Immature natural killer cell (primary cell): ENCODE measurements around the gene L3MBTL1. TPM values are rescaled to one million over a fixed set of nuclear protein-coding genes. Genes with fewer than 3 reads are reported as not detected.

Experiments
- DNase-seq, 3 donors: peaks; one replicate each; pipeline ENCODE4 v3.0.0; 2022; ENCODE audit warnings: mixed read lengths in 1 of 3
- H3K27ac Mint-ChIP-seq, 6 donors: one replicate each; pipeline ENCODE4 v1.8.0; 2020; ENCODE audit warnings: mixed read lengths in 6 of 6, mild to moderate bottlenecking in 5 of 6, inconsistent platforms in 4 of 6, moderate library complexity in 3 of 6
- H3K27me3 Mint-ChIP-seq, 3 donors: one replicate each; pipeline ENCODE4 v1.8.0; 2020 to 2021; ENCODE audit warnings: low read depth in 3 of 3, mild to moderate bottlenecking in 3 of 3, mixed read lengths in 3 of 3, moderate library complexity in 3 of 3, inconsistent platforms in 1 of 3
- H3K36me3 Mint-ChIP-seq, 3 donors: one replicate each; pipeline ENCODE4 v1.8.0; 2020; ENCODE audit warnings: mixed read lengths in 3 of 3, inconsistent platforms in 2 of 3, mild to moderate bottlenecking in 2 of 3
- H3K4me1 Mint-ChIP-seq, 2 donors: one replicate each; pipeline ENCODE4 v1.8.0; 2020; ENCODE audit warnings: inconsistent platforms in 2 of 2, mild to moderate bottlenecking in 2 of 2, mixed read lengths in 2 of 2, moderate library complexity in 1 of 2
- H3K4me3 Mint-ChIP-seq, 5 donors: one replicate each; pipeline ENCODE4 v1.8.0; 2020; ENCODE audit warnings: mild to moderate bottlenecking in 5 of 5, mixed read lengths in 5 of 5, inconsistent platforms in 3 of 5, moderate library complexity in 3 of 5
- H3K9me3 Mint-ChIP-seq, 6 donors: one replicate each; pipeline ENCODE4 v1.8.0; 2020; ENCODE audit warnings: mild to moderate bottlenecking in 6 of 6, mixed read lengths in 6 of 6, inconsistent platforms in 4 of 6, moderate library complexity in 3 of 6
- polyA plus RNA-seq, 3 donors: library from polyadenylated mRNA; unstranded; fragments of 300-500 nt; fragmentation: Illumina TruSeq; gene quantifications; one replicate each; pipeline ENCODE4 v1.2.3, GENCODE V29; 2021

L3MBTL1 gene
- polyA plus RNA-seq, 3 donors from 2014 or later, result 0.91 to 1.8 TPM; not detected in 1

GRCh38 chr20:43533060-43533459 lies 25.6 kb downstream of the L3MBTL1 start:
- DNase-seq, result no peak
- Mint-ChIP-seq H3K4me3 (no peak overlapping the region), H3K27me3 (peaks cover 0 to 2% (median 0%) of the 10 kb centered on the region in 3 donors), H3K9me3 (no peaks in the 10 kb centered on the region), H3K36me3 (peaks cover 0 to 4% (median 0%) of the 10 kb centered on the region in 3 donors), H3K4me1 (peaks cover 0 to 2% of the 10 kb centered on the region in 2 donors), H3K27ac (no peak overlapping the region)

GRCh38 chr20:43534016-43534415 lies 26.5 kb downstream of the L3MBTL1 start:
- Mint-ChIP-seq H3K27ac (no peak overlapping the region), H3K4me1 (peaks cover 0 to 2% of the 10 kb centered on the region in 2 donors), H3K9me3 (no peaks in the 10 kb centered on the region), H3K27me3 (peaks cover 0 to 2% (median 0%) of the 10 kb centered on the region in 3 donors), H3K4me3 (no peak overlapping the region), H3K36me3 (peaks cover 0 to 4% (median 0%) of the 10 kb centered on the region in 3 donors)
- DNase-seq, result no peak

GRCh38 chr20:43534791-43535350 lies 27.4 kb downstream of the L3MBTL1 start:
- Mint-ChIP-seq H3K9me3 (no peaks in the 10 kb centered on the region), H3K4me1 (no peaks in the 10 kb centered on the region), H3K27ac (no peak overlapping the region), H3K36me3 (no peaks in the 10 kb centered on the region), H3K27me3 (peaks cover 0 to 2% (median 0%) of the 10 kb centered on the region in 3 donors), H3K4me3 (no peak overlapping the region)
- DNase-seq, result no peak

- Mint-ChIP-seq H3K4me3 (no peak overlapping the region), H3K27me3 (peaks cover 0 to 2% (median 0%) of the 10 kb centered on the region in 3 donors), H3K4me1 (no peaks in the 10 kb centered on the region), H3K27ac (no peak overlapping the region), H3K36me3 (no peaks in the 10 kb centered on the region), H3K9me3 (no peaks in the 10 kb centered on the region)
- no peak for DNase-seq
These were observed 28.0 kb downstream of the L3MBTL1 start for GRCh38 chr20:43535370-43536004.

- H3K27me3 Mint-ChIP-seq, result peaks cover 0 to 2% (median 0%) of the 10 kb centered on the region in 3 donors
- no peaks in the 10 kb centered on the region for H3K9me3 Mint-ChIP-seq
- no peak overlapping the region for H3K4me3 Mint-ChIP-seq
- no peaks in the 10 kb centered on the region for H3K36me3 Mint-ChIP-seq
- no peak for DNase-seq
- no peaks in the 10 kb centered on the region for H3K4me1 Mint-ChIP-seq
- no peak overlapping the region for H3K27ac Mint-ChIP-seq
These were observed 28.7 kb downstream of the L3MBTL1 start for GRCh38 chr20:43536041-43536816.

- no peak overlapping the region for H3K4me3 Mint-ChIP-seq
- DNase-seq, result no peak
These were observed 29.4 kb downstream of the L3MBTL1 start for GRCh38 chr20:43536817-43537440.

GRCh38 chr20:43537921-43538877 lies 30.7 kb downstream of the L3MBTL1 start:
- Mint-ChIP-seq H3K9me3 (no peaks in the 10 kb centered on the region), H3K36me3 (no peaks in the 10 kb centered on the region), H3K4me3 (no peak overlapping the region), H3K4me1 (no peaks in the 10 kb centered on the region), H3K27me3 (peaks cover 0 to 2% (median 2%) of the 10 kb centered on the region in 3 donors), H3K27ac (peak overlapping the region in 1 of 6 donors; percentile 58)
- peak; percentile 12 to 34 (median 27) for DNase-seq

More at GRCh38 chr20:43536817-43537440, 29.4 kb downstream of the L3MBTL1 start:
- no peaks in the 10 kb centered on the region for H3K4me1 Mint-ChIP-seq
- H3K9me3 Mint-ChIP-seq, result no peaks in the 10 kb centered on the region
- no peaks in the 10 kb centered on the region for H3K36me3 Mint-ChIP-seq
- H3K27me3 Mint-ChIP-seq, result peaks cover 0 to 2% (median 2%) of the 10 kb centered on the region in 3 donors
- H3K27ac Mint-ChIP-seq, result no peak overlapping the region

GRCh38 chr20:43538878-43539700 lies 31.6 kb downstream of the L3MBTL1 start:
- no peak for DNase-seq
- Mint-ChIP-seq H3K4me1 (no peaks in the 10 kb centered on the region), H3K27me3 (peaks cover 0 to 2% (median 0%) of the 10 kb centered on the region in 3 donors), H3K9me3 (no peaks in the 10 kb centered on the region), H3K36me3 (no peaks in the 10 kb centered on the region), H3K27ac (peak overlapping the region in 1 of 6 donors; percentile 58), H3K4me3 (no peak overlapping the region)

GRCh38 chr20:43539975-43540672 lies 32.6 kb downstream of the L3MBTL1 start:
- Mint-ChIP-seq H3K4me1 (no peaks in the 10 kb centered on the region), H3K9me3 (no peaks in the 10 kb centered on the region), H3K27ac (no peak overlapping the region), H3K4me3 (no peak overlapping the region), H3K27me3 (peaks cover 0 to 2% (median 0%) of the 10 kb centered on the region in 3 donors), H3K36me3 (no peaks in the 10 kb centered on the region)
- no peak for DNase-seq

- H3K4me1 Mint-ChIP-seq, result no peaks in the 10 kb centered on the region
- H3K27ac Mint-ChIP-seq, result no peak overlapping the region
- no peak overlapping the region for H3K4me3 Mint-ChIP-seq
- no peaks in the 10 kb centered on the region for H3K36me3 Mint-ChIP-seq
- DNase-seq, result no peak
- H3K27me3 Mint-ChIP-seq, result peaks cover 0 to 2% (median 0%) of the 10 kb centered on the region in 3 donors
- no peaks in the 10 kb centered on the region for H3K9me3 Mint-ChIP-seq
These were observed 33.2 kb downstream of the L3MBTL1 start for GRCh38 chr20:43540673-43541060.

GRCh38 chr20:43541214-43541613 lies 33.7 kb downstream of the L3MBTL1 start:
- no peak for DNase-seq
- Mint-ChIP-seq H3K4me1 (no peaks in the 10 kb centered on the region), H3K9me3 (no peaks in the 10 kb centered on the region), H3K36me3 (no peaks in the 10 kb centered on the region), H3K27me3 (peaks cover 0 to 2% (median 0%) of the 10 kb centered on the region in 3 donors), H3K4me3 (no peak overlapping the region), H3K27ac (no peak overlapping the region)

- no peak overlapping the region for H3K4me3 Mint-ChIP-seq
- no peak overlapping the region for H3K27ac Mint-ChIP-seq
- H3K36me3 Mint-ChIP-seq, result peaks cover 0 to 3% (median 0%) of the 10 kb centered on the region in 3 donors
- peaks cover 0 to 2% (median 0%) of the 10 kb centered on the region in 3 donors for H3K27me3 Mint-ChIP-seq
- H3K4me1 Mint-ChIP-seq, result no peaks in the 10 kb centered on the region
- no peaks in the 10 kb centered on the region for H3K9me3 Mint-ChIP-seq
- DNase-seq, result no peak
These were observed 34.7 kb downstream of the L3MBTL1 start for GRCh38 chr20:43542161-43542560.
